GM08714 (cell line): Measurements from ENCODE around the gene MR1.
"Not testable (repeated sequence)": the region's sequence is repeated elsewhere in the genome, so short reads cannot be mapped to it uniquely, and the experiment has no call there.

Experiments
- H3K4me3 ChIP-seq: fragments of 200-500 bp; sonication (Bioruptor generic); 2 replicates; pipeline ENCODE4 v1.5.1; 2014; ENCODE audit warnings: mild to moderate bottlenecking, low read length, inconsistent platforms
- ZNF274 ChIP-seq: IDR thresholded peaks from 2 replicates; pipeline ENCODE4 v1.6.1; 2012; ENCODE audit warnings: mild to moderate bottlenecking, low read depth, low read length

Gene MR1

GRCh38 chr1:181040284-181040865, 6.6 kb downstream of the MR1 start:
- no peak overlapping the region for H3K4me3 ChIP-seq
- no peak for TF ChIP-seq ZNF274

GRCh38 chr1:181043025-181043888, 9.5 kb downstream of the MR1 start:
- TF ChIP-seq ZNF274 = no peak
- no peak overlapping the region for H3K4me3 ChIP-seq

GRCh38 chr1:181044449-181044966, 10.7 kb downstream of the MR1 start:
- no peak overlapping the region for H3K4me3 ChIP-seq
- no peak for TF ChIP-seq ZNF274

- not testable (repeated sequence) for H3K4me3 ChIP-seq
Measured at GRCh38 chr1:181045946-181046345, 12.2 kb downstream of the MR1 start.

- H3K4me3 ChIP-seq = no peak overlapping the region
- TF ChIP-seq ZNF274 = no peak
Measured at GRCh38 chr1:181049378-181049777, 15.6 kb downstream of the MR1 start.

- no peak for TF ChIP-seq ZNF274
- H3K4me3 ChIP-seq = no peak overlapping the region
Measured at GRCh38 chr1:181050922-181051321, 17.1 kb downstream of the MR1 start.

- H3K4me3 ChIP-seq = no peak overlapping the region
- no peak for TF ChIP-seq ZNF274
Measured at GRCh38 chr1:181056560-181056959, 22.8 kb downstream of the MR1 start.

GRCh38 chr1:181057079-181057478, 23.3 kb downstream of the MR1 start:
- no peak for TF ChIP-seq ZNF274
- no peak overlapping the region for H3K4me3 ChIP-seq

- no peak for TF ChIP-seq ZNF274
- H3K4me3 ChIP-seq = no peak overlapping the region
Measured at GRCh38 chr1:181059435-181059834, 25.7 kb downstream of the MR1 start.

GRCh38 chr1:181060066-181060465, 26.3 kb downstream of the MR1 start:
- no peak overlapping the region for H3K4me3 ChIP-seq
- TF ChIP-seq ZNF274 = no peak

- H3K4me3 ChIP-seq = not testable (repeated sequence)
Measured at GRCh38 chr1:181060947-181061346, 27.2 kb downstream of the MR1 start.

- no peak for TF ChIP-seq ZNF274
- H3K4me3 ChIP-seq = no peak overlapping the region
Measured at GRCh38 chr1:181061487-181061886, 27.7 kb downstream of the MR1 start.

GRCh38 chr1:181061891-181062835, 28.4 kb downstream of the MR1 start:
- no peak for TF ChIP-seq ZNF274
- peak overlapping the region; percentile 32; the same call in 1 of the 2 replicates for H3K4me3 ChIP-seq

- TF ChIP-seq ZNF274 = no peak
- peak overlapping the region; percentile 32; the same call in 1 of the 2 replicates for H3K4me3 ChIP-seq
Measured at GRCh38 chr1:181062836-181063428, 29.1 kb downstream of the MR1 start.
